Mammary epithelial cell (primary cell): ENCODE data around the gene HOXA7.

ENCODE experiments used
- CTCF ChIP-seq, 2 donors: IDR thresholded peaks in 1 of 2; conservative IDR thresholded peaks in 1 of 2; 2 replicates each; pipeline ENCODE4 v1.5.1; 2011 to 2012; ENCODE audit warnings: inconsistent platforms in 2 of 2, low read length in 2 of 2, mild to moderate bottlenecking in 2 of 2, control low read depth in 1 of 2, low read depth in 1 of 2; ENCODE audit not compliant: insufficient read depth in 1 of 2; ENCODE audit errors: extremely low read depth in 1 of 2
- EZH2 ChIP-seq: IDR thresholded peaks from 2 replicates; pipeline ENCODE4 v1.6.1; 2012; ENCODE audit warnings: low read length, inconsistent platforms, borderline replicate concordance

GRCh38 chr7:27139334-27140125, 16.9 kb downstream of the HOXA7 start:
- TF ChIP-seq CTCF (conservative IDR thresholded peaks at IDR 0.05 in 1 of 2, IDR thresholded peaks at IDR 0.05 in 1 of 2; ENCODE audit: extremely low read depth in 1 of 2, insufficient read depth in 1 of 2, low read depth in 1 of 2, low read length in 2 of 2): no peak
- TF ChIP-seq EZH2: no peak
